ENCODE measurements around the gene RGS17.
"Not testable (repeated sequence)": the region's sequence is repeated elsewhere in the genome, so short reads cannot be mapped to it uniquely, and the experiment has no call there.

RGS17 gene

DNA sequence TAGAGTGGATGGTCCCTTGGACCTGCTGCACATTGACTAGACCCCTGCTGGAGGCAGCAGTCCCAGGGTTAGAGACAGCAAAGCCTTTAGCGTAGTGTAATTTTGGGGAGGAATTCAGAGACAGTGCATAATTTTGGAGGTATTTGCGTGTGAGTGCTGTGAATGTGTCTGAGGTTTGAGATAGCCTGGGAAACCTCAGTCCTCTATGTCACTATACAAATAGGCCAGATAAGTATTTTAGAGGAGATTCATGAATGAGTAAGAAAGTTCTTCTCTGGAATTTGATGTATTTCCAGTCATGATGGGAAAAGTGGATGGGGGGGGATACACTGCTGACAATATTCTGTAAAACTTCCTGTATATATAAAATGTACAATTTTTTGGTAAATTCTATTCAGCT, 102.8 kb downstream of the RGS17 start:
- DNase-seq: no peak

DNA sequence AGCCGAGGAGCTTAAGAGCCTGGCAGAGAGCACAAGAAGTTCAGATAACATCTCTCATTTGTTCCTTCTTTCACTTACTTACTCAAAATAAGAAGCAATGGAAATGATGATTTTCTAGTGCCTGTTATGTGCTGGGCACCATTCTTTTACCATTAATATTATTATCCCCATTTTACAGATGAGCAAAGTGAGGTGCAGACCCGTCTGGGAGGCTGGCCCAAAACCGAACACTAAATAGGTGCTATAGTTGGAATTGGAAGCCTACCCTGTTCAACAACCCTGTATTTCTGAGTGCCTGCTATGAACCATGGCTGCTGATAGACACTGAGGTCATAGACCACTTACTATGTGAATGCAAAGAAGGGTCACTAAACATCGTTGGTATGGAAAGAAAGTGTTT, 103.6 kb downstream of the RGS17 start:
- no peak for DNase-seq

DNA sequence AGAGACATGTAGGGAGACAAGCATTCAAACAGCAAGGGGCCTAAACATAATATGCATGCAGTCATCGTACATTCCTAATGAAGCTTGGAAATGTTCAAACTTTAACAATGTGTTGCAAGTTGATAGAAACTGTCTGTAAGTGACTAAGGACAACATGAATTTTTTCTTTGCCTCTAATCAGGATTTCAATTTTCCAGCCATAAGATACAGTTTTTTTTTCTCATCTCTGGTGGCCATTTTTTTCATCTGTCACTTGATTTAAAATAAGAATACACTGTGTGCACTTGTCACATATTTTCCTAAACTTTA, 106.4 kb downstream of the RGS17 start:
- no peak for DNase-seq

DNA sequence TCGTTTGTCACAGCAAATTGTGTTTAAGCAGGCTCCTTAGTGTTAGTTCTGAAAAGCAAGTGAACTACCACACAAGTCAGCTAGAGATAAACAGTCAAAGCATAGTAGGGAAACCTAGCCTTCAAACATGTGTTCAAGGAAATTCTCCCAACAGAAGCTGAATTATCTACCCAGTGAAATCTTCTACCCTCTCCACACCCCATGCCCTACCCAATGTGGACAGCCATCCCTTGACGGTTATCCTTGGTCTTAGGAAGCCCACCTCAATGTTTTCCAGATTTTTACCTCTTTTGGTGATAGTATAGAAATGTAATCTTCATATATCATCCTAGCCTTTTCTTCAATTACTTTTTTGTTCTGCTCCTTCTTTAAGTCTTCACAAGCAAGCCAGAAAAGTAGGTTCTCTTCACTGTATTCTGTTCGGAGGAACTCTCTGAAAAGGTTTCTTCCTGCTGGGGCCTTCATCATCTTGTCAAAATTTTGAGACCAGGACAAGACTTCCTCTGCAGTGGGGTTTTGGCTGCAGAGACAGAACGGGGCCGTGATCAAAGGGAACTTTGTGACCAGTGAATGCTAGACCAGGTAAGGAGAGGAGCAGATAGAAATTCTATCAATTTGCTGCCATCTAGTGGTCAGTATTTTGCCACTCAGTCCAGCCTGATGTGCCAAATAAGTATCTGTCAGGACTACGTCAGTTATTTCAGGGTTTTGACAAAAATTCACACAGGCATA, 106.9 kb downstream of the RGS17 start:
- no peak for DNase-seq

DNA sequence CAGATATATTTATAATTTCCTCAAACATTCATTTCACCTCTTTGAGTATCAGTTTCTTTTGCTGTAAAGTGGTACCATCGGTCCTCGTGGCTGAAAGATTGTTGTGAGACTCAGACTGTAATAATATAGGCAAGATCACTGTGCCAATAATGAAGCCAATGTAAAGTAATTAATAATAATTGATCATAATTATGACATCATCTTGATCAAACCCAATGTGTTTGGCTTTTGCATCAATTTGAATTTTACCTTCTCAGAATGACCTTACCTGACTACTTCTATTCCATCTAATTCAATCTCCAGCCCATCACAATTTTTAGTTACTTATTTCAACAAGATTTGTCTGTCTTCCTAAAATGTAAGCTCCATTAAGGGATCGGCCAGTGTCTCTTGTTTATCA, 112.7 kb downstream of the RGS17 start:
- no peak for DNase-seq

DNA sequence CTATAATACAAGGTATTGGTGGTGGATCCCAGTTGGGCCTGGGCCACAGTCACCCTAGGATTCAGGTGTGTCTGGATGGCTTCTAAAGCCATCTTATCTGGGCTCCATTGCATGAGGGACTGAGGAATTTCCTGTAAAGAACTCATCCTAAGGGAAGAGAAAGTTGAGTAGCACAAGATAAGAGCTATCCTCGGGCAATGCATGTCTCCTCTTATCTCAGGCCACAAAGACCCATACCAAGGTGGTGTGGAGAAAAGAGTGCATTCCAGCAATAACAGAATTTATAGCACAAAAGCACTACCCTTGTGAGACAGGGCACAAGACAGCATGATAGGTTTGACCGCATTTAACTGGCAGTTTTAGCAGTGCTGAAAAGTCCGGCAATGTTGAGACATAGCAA, 114.2 kb downstream of the RGS17 start:
- no peak for DNase-seq

DNA sequence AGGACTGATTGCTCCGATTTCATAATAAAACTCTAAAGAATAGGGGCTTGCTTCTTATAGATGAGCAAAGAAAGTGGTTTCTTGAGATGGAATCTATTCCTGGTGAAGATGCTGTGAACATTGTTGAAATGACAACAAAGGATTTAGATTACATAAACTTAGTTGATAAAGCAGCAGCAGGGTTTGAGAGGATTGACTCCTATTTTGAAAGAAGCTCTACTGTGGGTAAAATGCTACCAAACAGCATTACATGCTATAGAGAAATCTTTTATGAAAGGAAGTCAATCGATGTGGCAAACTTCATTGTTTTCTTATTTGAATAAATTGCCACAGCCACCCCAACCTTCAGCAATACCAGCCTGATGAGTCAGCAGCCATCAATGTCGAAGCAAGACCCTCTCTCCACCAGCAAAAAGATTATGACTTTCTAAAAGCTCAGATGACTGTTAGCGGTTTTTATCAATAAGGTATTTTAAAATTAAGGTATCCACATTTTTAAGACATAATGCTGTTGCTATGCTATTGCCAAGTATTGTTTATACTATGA, 115.9 kb downstream of the RGS17 start:
- no peak for DNase-seq

DNA sequence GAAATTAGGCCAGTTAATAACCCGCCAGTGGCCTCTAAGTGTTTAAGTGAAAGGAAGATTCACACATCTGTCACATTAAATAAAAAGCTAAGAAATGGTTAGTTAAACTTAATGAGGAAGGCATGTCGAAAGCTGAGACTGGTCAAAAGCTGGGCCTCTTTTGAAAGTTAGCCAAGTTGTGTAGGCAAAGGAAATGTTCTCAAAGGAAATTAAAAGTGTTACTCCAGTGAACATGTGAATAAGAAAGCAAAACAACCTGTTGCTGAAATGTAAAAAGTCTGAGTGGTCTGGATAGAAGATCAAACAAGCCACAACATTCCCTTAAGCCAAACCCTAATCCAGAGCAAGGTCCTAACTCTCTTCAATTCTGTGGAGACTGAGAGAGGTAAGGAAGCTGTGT, 117.6 kb downstream of the RGS17 start:
- no peak for DNase-seq

DNA sequence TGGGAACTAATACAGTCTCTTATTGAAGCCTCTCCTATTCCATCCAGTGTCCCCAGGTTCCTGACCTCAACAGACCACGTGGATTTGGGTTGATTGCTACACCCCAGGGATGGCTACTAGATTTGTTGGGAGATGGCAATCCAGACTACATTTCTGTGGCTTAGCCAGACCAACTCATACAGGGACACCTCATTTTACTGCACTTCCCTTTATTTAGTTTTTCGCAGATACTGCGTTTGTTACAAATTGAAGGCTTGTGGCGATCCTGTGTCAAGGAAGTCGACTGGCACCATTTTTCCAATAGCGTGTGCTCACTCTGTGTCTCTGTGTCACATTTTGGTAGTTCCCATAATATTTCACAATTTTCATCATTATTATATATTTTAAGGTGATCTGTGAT, 118.2 kb downstream of the RGS17 start:
- DNase-seq: no peak

DNA sequence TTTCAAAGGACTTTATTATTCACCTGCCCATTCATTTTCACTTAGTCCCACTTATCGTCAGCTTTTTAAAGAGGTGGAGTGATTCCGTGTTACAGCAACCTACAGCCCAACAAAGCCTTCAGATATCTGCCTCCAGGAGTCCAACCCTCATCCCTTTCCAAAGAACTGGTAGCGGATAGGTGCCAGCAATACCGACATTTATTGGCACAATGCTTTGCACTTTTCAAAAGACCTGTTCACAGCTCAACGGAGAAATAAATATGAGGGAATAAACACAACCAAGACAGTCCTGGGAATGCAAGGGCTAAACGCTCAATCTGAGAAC, 127.8 kb downstream of the RGS17 start:
- no peak for DNase-seq

DNA sequence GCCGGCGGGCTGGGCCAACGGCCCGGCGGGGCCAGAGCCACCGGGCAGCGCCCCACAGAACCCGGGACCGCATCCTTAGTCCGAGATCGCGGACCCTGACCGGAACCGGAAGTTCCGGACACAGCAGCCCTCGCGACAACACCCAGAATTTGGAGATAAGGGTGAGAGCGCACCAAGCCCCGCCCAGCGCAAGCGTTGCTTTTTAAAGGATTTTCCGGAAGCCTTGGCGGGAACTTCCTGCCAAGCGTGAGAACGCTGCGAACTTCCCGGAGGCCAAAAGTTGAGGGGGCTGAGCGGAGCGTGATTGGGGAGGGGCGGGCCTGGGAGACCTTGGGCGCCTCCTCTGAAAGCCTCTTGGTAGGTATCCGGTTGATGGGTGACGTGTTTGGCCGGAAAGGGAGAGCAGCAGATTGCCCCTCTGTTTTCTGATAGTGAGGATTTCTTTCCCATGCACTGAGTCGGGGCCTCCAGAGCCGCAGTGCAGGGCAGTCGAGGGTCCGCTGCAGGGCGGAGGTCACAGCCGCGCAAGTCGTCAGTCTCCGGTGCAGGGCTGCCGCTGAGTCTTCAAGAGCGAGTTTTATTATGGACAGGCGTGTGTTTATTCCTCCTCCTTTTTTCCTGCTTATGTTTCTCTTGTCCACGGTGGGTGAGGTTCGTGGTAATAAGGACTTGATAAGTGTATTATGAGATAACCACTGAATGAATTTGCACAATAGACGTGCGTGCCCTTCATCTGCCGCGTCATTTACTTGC, 128.3 kb downstream of the RGS17 start, which contains the start of gene MTRF1L:
Gene MTRF1L, minus strand, starts transcription at position 97 of the 753 bp plus-strand sequence. Its CDS starts 24 bp downstream, at position 73.
- peak; percentile 94 for DNase-seq

DNA sequence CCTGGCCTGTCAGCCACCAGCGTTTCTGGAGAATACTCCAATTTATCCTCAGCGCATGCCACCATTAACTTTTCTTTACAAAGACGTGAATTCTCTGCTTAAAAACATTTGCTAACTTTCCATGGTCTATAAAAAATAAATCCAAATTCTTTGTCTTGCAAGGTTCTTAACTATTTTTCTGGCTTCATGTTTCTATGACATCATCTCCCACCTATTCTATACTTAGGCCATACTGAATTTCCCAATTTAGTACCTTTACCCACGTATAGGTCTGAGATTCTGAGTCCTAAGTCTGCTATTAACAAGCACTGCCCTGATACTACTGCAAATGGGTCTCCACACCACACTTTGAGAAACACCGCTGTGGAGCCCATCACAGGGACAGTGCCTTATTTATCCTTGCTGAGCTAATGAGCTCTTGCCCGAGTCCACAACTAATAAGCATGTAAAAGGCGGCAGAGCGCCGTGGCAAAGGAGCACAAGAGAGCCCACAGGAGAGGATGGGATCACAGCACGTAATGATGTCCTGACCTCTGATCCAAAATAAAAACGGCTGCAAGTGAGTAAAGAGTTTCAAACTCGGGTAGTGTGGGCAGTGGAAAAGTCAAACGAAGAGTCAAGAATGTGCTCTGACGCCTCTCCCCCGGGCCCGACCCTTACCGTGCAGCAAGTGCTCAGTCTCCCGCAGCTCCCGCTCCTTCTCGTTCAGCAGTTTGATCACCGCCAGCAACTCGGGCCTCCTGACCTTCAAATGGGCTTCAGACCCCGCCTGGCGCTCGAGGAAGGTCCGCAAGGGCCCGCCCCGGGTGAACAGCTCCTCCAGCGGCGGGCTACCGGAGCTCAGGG, 129.1 kb downstream of the RGS17 start:
- DNase-seq: no peak

DNA sequence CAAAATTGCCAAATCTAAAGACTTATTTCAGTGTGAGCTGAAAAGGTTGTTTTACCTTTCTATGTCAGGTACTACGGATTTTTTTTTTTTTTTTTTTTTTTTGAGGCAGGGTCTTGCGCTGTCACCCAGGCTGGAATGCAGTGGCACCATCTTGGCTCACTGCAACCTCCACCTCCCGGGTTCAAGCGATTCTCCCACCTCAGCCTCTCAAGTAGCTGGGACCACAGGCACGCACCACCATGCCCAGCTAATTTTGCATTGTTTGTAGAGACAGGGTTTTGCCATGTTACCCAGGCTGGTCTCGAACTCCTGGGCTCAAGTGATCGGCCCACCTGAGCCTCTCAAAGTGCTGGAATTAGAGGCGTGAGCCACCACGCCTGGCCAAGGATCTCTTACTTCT, 130.3 kb downstream of the RGS17 start:
- not testable (repeated sequence) for DNase-seq

DNA sequence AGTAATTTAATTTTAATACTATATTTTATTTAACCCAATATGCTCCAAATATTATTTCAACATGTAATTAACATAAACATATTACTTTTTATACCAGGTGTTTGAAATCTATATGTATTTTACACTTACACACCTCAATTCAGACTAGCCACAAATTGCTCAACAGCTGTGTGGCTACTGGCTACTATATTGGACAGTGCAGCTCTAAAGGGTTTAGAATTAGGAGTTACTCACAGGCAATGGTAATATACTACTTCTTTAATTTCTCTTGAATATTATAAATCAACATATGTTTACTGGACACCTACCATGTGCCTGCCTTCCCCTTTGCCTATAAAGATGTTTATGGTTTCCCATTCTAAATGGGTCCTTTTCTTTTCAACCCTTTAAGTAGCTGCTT, 130.8 kb downstream of the RGS17 start:
- no peak for DNase-seq

DNA sequence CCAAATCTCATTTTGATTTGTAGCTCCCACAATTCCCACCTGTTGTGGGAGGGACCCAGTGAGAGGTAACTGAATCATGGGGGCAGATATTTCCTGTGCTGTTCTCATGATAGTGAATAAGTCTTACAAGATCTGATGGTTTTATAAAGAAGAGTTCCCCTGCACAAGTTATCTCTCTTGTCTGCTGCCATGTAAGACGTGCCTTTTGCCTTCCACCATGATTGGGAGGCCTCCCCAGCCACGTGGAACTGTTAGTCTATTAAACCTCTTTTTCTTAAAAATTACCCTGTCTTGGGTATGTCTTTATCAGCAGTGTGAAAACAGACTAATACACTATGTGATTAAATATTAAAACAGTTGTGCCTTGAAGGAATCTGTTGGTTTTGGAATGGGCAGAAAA, 131.5 kb downstream of the RGS17 start:
- DNase-seq: not testable (repeated sequence)

DNA sequence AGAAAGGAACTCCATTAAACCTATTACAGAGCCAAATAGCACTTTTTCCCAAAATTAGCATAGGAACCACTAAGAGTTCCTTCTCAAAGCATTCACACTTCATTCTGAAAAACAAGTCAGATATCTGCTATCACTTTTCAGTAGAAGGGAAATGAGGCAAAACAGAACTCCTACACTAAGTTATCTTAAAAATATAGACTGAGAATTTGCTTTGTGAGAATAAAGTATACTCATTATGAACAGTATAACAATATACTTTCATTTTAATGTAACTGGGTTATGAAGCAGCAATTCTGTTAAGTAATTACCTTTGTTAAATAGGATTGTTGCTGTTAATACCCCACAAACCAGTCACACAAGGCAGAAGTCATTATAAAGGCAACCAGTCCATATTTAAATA, 137.2 kb downstream of the RGS17 start:
- DNase-seq: no peak

DNA sequence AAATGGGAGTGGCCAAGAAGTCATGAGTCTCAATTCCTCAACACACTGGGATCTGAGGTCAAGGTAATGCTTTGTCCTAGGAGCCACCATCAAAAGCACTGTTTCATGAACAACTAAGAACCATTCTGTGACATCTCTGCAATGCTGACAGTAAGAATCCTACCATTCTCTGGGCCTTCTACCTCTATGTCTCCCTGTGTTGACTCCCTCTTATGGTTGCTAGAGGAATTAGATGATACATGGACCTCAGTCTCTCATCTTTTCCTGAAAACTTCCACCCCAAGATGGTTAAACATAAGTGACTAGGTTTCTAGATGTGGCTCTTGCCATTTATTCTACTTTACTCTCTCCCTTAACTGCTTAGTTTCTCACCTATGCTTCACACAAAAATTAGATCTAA, 137.7 kb downstream of the RGS17 start:
- no peak for DNase-seq

DNA sequence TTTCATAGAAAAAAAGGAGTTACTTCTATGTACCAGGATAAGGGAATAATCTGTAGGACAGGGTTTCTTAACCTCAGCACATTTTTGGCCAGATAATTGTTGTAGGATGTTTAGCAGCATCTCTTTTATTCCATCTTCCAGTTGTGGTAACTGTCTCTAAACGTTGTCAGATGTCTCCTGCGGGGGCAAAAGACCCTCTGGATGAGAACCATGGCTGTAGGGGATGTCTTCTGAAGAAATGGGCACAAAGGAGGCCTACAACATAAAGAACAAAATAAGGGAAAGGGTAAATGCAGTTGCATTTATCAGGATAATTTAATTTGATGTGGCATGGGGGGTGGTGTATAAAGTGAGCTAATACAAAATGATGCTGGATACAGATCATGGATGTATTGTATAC, 144.1 kb downstream of the RGS17 start:
- DNase-seq: no peak

DNA sequence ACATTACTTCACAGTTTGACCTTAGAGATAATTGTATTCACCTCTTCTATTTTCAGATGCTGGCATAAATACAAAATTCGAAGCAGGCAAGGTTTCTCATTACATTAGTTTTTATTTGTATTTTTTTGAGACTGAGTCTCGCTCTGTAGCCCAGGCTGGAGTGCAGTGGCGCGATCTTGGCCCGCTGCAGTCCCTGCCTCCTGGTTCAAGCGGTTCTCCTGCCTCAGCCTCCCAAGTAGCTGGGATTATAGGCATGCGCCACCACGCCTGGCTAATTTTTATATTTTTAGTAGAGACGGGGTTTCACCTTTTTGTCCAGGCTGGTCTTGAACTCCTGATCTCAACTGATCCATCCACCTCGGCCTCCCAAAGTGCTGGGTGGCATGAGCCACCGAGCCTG, 145.8 kb downstream of the RGS17 start:
- DNase-seq: not testable (repeated sequence)

DNA sequence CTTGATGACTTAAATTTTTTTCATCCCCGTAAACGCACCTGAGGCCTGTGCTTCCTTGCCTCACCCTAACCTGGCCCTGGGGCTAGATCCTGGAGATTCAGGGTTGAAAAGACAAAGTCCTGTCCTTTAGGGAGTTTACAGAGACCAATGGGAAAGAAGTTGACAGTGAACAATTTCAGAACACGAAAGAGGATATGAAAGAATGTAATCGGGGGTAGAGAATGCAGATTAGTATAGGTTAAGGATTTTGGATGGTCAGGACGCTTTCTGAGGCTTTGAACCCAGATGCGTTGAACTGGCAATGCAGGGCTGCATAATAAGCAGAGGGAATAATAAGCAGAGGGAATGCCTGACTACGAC, 146.6 kb downstream of the RGS17 start:
- DNase-seq: no peak

DNA sequence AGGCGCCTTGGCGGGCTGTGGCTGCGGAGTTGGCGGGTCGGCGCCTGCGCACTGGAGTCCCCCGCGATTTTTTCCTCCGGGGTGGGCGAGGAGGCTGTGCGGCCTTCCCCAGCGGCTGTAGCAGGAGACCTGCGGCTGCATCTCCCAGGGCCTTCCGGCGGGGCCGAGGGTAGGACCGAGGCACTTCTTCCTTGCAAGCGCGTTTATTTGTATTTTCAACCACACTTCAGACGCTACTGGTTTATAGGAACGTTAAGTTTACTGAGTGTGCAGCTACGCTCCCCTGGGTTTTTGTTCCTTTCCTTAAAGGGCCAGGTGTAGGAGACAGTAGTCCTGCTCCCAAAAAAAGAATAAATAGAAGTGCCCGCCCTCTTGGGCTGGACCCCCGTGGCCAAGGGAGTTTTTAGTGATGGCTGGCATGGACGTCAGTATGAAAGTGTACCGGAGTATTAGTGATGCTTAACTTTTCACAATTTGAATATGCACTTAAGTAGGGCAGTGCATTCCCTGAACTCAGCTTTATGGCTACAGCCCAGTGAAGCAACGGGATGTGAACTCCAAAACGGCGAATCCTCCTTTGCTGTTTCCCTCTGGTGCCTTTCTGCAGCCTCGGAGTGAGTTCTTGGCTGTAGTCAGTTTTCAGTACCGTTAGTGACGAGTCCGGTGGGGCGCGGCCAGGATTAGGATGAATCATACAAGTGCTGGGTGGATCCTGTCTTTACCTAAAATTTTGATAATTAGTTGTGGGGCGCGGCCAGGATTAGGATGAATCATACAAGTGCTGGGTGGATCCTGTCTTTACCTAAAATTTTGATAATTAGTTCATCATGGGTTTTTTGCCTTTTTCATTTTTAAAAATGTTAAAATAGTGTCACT, 147.2 kb downstream of the RGS17 start:
- DNase-seq: peak; percentile 20

DNA sequence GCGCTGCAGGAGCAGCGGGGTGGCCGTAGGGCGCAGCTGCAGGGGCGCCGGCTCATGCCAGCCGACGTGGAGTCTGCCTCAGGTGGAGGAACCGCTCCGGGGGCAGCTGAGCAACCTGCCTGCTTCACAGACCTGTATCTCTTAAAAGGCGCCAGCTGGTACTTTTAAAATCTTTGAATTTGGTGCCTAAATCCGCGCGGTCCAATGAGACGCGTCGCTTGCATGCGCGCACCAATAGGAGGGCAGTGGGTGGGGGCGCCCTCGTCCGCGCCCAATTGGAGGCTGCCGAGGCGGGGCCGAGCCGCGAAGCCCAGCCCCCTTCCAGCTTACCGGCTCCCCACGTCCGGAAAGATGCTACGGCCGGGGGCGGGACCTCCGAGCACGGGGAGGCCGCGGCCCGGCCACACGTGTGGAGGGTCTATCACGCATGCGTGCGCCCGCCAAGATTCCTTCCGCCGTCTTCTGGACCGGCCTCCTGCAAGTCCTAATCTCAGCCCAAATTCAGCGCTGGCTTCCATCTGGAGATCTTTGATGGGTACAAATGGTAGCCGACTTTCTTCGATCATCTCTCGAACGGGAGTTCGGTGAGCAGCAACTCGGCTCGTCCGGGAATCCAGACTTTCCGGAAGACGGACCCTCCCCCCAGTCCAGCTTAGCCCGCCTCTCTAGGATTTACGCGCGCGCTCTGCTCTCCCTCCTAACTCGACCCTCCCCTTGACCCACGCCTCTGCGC, 148.0 kb downstream of the RGS17 start, which contains the start of gene FBXO5:
Gene FBXO5, minus strand, starts transcription at position 138 of the 733 bp plus-strand sequence. Its CDS starts 82 bp downstream, at position 56.
- DNase-seq: peak; percentile 94

Measured in DMS 273 treated with DMSO at 0.1 percent for 48 hours (cell line).